Measurements from ENCODE around the gene AKNAD1. TPM values are rescaled to one million over a fixed set of nuclear protein-coding genes. Genes with fewer than 3 reads are reported as not detected.

The AKNAD1 gene
- polyA plus RNA-seq, 1 donor from 2014 or later, result not detected

GRCh38 chr1:108799001-108799400, 57.9 kb downstream of the AKNAD1 start:
- Histone ChIP-seq H4K20me1 (ENCODE audit: insufficient read depth) (no peaks in the 10 kb centered on the region), H3F3A (ENCODE audit: insufficient read depth, low read length, poor library complexity, severe bottlenecking) (no peaks in the 10 kb centered on the region), H3K79me2 (replicated peaks; ENCODE audit: insufficient read depth, low read length) (no peaks in the 10 kb centered on the region), H3K4me2 (ENCODE audit: low read length) (no peak overlapping the region), H3K4me3 (ENCODE audit: low read length) (no peak overlapping the region), H3K27ac (ENCODE audit: low read length) (no peak overlapping the region), H3K9me3 (ENCODE audit: low read length) (no peaks in the 10 kb centered on the region), H3K9ac (ENCODE audit: low read length) (no peak overlapping the region), H2AFZ (ENCODE audit: low read depth, low read length) (no peak overlapping the region), H3K9me2 (ENCODE audit: insufficient read depth, low read length) (no peaks in the 10 kb centered on the region), H3K27me3 (ENCODE audit: insufficient read depth, low read depth, low read length) (no peaks in the 10 kb centered on the region), H3K36me3 (ENCODE audit: insufficient read depth, low read length) (no peaks in the 10 kb centered on the region)
- TF ChIP-seq MXI1 (conservative IDR thresholded peaks at IDR 0.05; ENCODE audit: poor library complexity, severe bottlenecking) (no peak), POLR2AphosphoS5 (IDR thresholded peaks at IDR 0.05) (no peak), EZH2 (IDR thresholded peaks at IDR 0.05; ENCODE audit: borderline replicate concordance, insufficient read depth, low read length, poor library complexity, severe bottlenecking) (no peak), CTCF (IDR thresholded peaks at IDR 0.05; ENCODE audit: poor library complexity, severe bottlenecking) (no peak), TAF1 (IDR thresholded peaks at IDR 0.05; ENCODE audit: low read depth) (no peak), REST (IDR thresholded peaks at IDR 0.05; ENCODE audit: borderline replicate concordance) (no peak), SMC3 (conservative IDR thresholded peaks at IDR 0.05; ENCODE audit: poor library complexity) (no peak), EP300 (conservative IDR thresholded peaks at IDR 0.05; ENCODE audit: poor library complexity, severe bottlenecking) (no peak), RAD21 (conservative IDR thresholded peaks at IDR 0.05) (no peak)

GRCh38 chr1:108792420-108792819, 64.5 kb downstream of the AKNAD1 start:
- no peaks in the 10 kb centered on the region for H3K9me2 ChIP-seq (ENCODE audit: insufficient read depth, low read length)
- no peak overlapping the region for H3K4me3 ChIP-seq (ENCODE audit: low read length)
- no peak overlapping the region for H3K4me2 ChIP-seq (ENCODE audit: low read length)
- H3K36me3 ChIP-seq (ENCODE audit: insufficient read depth, low read length), result no peaks in the 10 kb centered on the region
- H3K9ac ChIP-seq (ENCODE audit: low read length), result no peak overlapping the region
- no peaks in the 10 kb centered on the region for H3K27me3 ChIP-seq (ENCODE audit: insufficient read depth, low read depth, low read length)
- H3K9me3 ChIP-seq (ENCODE audit: low read length), result no peaks in the 10 kb centered on the region
- H3K79me2 ChIP-seq (replicated peaks; ENCODE audit: insufficient read depth, low read length), result no peaks in the 10 kb centered on the region
- TF ChIP-seq EZH2 (IDR thresholded peaks at IDR 0.05; ENCODE audit: borderline replicate concordance, insufficient read depth, low read length, poor library complexity, severe bottlenecking), result no peak
- no peak for TF ChIP-seq TAF1 (IDR thresholded peaks at IDR 0.05; ENCODE audit: low read depth)
- no peak for TF ChIP-seq POLR2AphosphoS5 (IDR thresholded peaks at IDR 0.05)
- TF ChIP-seq EP300 (conservative IDR thresholded peaks at IDR 0.05; ENCODE audit: poor library complexity, severe bottlenecking), result no peak
- TF ChIP-seq REST (IDR thresholded peaks at IDR 0.05; ENCODE audit: borderline replicate concordance), result no peak
- no peak for TF ChIP-seq CTCF (IDR thresholded peaks at IDR 0.05; ENCODE audit: poor library complexity, severe bottlenecking)
- no peak for TF ChIP-seq RAD21 (conservative IDR thresholded peaks at IDR 0.05)
- TF ChIP-seq SMC3 (conservative IDR thresholded peaks at IDR 0.05; ENCODE audit: poor library complexity), result no peak
- TF ChIP-seq MXI1 (conservative IDR thresholded peaks at IDR 0.05; ENCODE audit: poor library complexity, severe bottlenecking), result no peak
- H4K20me1 ChIP-seq (ENCODE audit: insufficient read depth), result no peaks in the 10 kb centered on the region
- H3F3A ChIP-seq (ENCODE audit: insufficient read depth, low read length, poor library complexity, severe bottlenecking), result no peaks in the 10 kb centered on the region
- no peak overlapping the region for H2AFZ ChIP-seq (ENCODE audit: low read depth, low read length)
- no peak overlapping the region for H3K27ac ChIP-seq (ENCODE audit: low read length)
